GM19025 (cell line): ENCODE results near the gene SSNA1.

Source experiments
- ATAC-seq: cut with Tn5 transposase; IDR thresholded peaks from one replicate; pipeline ENCODE4 v1.9.1; 2021; ENCODE audit warnings: mild to moderate bottlenecking, low read depth, moderate library complexity; ENCODE audit not compliant: unreplicated experiment

The SSNA1 gene, protein sequence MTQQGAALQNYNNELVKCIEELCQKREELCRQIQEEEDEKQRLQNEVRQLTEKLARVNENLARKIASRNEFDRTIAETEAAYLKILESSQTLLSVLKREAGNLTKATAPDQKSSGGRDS

DNA sequence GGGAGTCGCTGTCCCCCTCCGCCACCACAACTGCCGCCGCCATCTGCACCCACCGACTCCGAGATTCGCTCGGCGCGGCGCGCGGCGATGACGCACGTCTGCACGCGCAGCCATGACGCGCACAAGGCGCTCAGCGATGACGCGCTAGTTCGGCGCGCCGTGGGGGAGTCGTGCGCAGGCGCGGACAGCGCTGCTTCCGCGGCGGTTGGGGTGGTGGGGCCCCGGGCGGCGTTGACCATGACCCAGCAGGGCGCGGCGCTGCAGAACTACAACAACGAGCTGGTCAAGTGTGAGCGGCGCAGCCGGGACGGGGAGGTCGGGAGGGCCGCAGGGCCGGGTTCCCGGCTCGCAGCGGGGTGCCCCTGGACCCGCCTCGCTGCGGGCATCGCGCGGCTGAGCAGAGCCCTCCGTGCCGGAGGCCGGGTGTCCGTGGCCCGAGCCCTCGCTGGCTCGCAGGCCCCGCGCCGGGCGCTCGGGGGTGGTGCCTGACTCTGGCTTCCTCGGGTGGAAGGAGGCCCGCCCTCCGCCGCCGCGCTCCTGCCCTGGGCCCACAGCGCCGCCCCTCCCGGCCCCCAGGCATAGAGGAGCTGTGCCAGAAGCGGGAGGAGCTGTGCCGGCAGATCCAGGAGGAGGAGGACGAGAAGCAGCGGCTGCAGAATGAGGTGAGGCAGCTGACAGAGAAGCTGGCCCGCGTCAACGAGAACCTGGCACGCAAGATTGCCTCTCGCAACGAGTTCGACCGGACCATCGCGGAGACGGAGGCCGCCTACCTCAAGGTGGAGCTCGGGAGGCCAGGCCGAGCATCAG is at the start of gene SSNA1, which contains the start of gene ANAPC2:
Gene SSNA1, plus strand, starts transcription at position 187 of the 807 bp plus-strand sequence. Its CDS starts 51 bp downstream, at position 238.
Gene ANAPC2, minus strand, starts transcription at position 71 of the 807 bp plus-strand sequence. Its CDS starts 28 bp downstream, at position 43.
- peak; percentile 77 for ATAC-seq

DNA sequence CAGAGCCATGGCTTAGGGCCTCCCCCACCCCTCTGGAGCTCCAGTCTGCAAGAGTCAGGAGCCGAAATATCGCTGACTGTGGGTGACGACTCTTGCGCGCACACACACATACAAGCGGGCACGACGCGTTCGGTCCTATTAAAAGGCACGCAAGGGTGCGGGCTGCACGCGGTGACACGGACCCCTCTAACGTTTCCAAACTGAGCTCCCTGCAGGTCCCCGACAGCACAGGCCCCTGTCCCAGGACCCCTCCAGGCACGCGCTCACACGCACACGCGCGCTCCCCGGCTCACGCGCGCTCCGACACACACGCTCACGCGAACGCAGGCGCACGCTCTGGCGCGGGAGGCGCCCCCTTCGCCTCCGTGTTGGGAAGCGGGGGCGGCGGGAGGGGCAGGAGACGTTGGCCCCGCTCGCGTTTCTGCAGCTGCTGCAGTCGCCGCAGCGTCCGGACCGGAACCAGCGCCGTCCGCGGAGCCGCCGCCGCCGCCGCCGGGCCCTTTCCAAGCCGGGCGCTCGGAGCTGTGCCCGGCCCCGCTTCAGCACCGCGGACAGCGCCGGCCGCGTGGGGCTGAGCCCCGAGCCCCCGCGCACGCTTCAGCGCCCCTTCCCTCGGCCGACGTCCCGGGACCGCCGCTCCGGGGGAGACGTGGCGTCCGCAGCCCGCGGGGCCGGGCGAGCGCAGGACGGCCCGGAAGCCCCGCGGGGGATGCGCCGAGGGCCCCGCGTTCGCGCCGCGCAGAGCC is 49.6 kb upstream of the SSNA1 start, which contains the start of gene GRIN1:
Gene GRIN1, plus strand, starts transcription at position 433 of the 746 bp plus-strand sequence. CDS start 333 bp downstream, outside the sequence.
- no peak for ATAC-seq

DNA sequence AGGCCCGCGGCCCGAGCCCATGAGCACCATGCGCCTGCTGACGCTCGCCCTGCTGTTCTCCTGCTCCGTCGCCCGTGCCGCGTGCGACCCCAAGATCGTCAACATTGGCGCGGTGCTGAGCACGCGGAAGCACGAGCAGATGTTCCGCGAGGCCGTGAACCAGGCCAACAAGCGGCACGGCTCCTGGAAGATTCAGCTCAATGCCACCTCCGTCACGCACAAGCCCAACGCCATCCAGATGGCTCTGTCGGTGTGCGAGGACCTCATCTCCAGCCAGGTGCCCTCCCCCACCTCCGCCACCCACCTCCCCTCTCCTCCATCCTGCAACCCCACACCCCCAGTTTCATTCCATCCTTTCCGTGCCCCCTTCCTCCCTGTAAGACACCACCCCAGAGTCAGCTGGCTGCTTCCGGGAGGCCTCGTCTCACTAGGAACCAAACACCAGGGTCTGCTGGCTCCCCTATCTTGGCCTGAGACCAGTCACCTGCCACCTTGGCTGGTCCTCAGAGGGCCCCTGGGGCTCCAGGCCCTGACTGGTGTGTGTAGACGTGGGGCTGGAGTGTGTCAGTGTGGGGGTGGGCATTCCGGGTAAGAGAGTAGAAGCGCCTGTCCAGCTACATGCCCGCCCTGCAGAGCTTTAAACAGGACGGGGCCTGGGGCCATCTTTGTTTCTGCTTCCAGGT is 48.9 kb upstream of the SSNA1 start:
- no peak for ATAC-seq

DNA sequence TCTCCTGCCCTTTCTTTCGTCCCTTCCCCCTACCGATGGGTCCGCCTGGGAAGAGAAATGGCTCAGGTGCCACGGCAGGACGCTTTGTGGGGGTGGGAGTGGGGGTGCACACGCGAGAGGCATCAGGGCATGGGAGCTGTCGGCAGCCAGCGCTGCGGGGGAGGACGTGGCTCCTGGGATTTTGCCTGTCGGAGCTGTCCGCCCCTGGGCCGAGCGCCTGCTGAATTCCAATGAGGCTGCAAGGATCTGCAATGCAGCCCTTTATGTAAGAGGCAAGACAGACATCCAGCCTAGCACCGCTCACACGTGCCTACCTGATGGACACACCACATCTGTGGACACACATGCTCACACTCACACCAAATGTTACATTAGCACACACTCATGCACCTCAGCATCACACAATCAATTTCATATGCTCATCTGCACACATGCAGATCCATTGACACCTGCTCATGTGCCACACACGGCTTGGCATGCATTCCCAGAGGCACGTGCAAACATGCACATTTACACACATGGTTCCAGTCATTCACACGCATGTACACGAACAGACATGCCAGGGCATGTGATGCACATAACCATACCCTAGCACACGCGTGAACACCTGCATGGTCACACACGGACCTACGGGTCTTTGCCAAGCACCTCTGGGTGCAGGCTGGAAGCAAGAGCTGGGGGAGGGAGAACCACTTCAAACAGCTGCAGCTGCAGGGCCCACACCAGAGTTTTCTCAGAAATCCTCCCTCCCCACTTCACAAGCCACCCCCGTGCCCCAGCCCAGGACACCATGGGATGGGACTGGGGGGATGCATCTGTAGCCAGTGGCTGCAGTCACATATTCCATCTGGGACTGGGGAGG is 48.1 kb upstream of the SSNA1 start:
- ATAC-seq = no peak

DNA sequence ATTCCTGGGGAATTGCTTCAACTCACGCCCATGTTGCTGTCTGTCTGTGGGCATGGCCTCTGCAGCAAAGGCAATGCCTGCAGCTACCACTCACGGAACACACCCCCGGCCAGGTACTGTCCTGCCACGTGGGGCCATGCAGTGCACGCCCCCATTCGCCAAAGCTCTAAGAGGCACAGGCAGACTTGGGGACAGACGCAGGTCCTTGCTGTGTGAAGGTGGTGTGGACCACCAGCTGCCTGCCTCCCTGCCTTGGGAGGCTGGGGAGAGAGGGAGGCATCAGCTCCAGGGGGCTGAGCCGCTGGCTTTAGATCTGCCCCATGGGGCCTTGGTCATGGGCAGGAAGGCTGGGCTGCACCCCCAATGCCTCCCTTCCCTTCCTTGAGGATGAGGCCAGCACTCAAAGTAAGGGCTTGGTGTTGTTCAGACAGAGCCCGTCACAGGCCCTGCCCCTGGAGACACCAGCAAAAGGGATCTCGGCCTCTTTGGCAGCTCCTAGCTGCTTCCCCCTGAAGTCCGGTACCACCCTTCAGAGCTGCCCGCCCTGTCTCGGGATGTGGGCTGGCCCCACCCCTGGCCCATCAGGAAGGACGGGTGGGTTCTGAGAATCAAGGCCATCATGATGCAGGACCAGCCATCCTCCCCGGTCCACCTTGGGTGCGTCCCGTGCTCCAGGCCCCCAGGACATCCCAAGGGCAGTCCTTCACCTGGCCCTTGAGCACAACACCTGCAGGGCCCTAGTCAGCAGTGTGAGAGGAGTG is 47.2 kb upstream of the SSNA1 start:
- no peak for ATAC-seq

DNA sequence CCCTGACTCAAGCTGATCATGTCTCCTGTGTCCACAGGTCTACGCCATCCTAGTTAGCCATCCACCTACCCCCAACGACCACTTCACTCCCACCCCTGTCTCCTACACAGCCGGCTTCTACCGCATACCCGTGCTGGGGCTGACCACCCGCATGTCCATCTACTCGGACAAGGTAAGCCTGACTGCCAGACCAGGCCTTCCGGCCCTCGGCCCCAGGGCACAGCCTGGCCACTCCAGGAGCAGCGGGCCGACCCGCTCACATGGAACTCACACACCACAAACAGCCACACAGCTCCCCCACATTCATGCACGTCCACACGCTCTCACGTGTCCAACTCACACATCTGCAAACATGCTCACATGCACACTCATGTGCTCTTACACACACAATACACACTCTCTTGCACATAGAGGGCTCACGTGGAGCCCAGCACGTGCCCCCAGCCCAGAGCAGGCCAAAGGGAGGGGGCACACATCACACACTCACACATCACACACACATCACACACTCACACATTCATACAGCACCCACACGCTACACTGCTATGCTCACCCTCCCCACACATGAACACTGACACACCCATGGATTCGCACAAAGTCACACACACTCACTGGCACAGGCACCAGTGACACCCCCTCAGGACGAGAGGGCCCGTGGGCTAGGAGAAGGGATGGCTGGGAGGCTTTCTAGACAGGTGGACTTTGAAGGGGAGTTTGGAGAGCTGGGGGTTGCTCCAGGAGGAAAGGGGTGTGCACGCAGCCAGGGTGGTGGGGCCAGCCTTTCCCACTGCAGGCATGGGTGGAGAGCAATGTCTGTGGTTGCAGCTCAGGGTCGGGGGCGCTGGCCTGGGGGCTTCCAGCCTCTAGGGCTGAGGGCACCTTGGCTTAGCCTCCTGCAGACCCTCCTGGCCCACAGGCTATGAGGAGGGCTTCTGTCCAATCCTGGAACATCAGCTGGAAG is 46.2 kb upstream of the SSNA1 start:
- ATAC-seq = no peak

DNA sequence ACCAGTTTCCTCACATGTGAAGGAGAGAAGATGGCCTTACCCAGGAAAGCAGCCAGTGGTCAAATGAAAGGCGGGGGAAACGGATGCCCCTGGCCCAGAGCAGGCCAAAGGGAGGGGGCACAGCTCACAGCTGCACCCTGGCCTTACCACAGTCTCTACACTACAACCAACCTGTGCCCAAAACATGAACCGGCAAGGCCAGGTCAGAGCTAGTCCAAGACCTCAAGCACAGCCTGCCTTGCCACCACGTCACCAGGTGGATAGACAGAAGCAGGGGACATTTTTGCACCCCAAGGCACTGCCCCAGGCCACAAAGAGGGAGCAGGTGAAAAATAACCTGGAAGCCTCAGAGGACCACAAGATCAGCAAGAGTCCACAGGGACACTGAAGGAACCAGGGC is 45.0 kb upstream of the SSNA1 start:
- no peak for ATAC-seq

DNA sequence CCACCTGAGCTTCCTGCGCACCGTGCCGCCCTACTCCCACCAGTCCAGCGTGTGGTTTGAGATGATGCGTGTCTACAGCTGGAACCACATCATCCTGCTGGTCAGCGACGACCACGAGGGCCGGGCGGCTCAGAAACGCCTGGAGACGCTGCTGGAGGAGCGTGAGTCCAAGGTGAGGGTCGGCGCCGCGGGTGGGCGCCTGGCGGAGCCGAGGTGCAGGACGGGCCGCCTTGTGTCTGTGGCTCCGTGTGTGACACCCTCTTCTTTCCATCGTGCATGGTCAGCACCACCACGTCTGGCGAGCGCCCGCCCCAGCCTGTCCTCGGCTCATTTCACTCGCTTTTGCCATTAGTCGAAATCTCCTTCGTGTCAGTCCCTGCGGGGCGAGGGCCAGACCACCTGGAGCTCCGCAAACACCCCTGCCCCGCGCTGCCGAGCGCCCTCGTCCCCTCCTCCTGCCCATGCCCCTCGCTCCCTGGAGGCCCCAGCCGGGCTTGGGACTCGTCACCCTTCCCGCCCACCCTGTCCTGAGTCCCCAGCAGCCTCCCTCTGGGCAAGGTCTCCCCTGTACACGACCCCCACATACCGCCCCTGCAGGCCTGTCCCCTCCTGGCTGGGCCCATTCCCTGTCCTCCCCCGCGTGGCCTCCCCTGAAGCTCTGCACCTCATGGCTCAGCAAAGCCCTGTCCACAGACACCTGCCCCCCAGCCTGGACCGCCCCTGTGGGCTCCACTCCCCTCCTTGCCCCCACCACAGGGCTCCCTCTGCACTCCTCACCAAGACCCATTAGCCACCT is 42.5 kb upstream of the SSNA1 start:
- ATAC-seq = no peak

DNA sequence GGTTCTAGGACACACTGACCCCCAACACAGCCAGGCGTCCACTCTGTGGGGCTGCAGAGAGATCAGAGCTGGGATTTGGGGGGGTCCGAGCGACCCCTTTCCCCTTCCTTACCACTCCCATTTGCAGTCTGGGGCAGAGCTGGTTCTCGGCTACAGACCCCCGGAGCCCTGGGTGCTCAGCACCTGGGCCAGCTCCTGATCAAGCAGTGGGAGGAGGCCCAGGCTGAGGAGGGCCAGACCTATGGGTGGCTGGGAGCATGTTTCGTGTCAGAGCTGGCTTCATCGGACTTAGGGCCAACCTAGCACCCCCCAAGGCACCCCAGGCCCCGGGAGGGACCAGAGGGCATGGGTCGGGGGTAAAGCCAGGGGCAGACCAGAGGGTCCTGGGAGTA is 42.0 kb upstream of the SSNA1 start:
- ATAC-seq = no peak

DNA sequence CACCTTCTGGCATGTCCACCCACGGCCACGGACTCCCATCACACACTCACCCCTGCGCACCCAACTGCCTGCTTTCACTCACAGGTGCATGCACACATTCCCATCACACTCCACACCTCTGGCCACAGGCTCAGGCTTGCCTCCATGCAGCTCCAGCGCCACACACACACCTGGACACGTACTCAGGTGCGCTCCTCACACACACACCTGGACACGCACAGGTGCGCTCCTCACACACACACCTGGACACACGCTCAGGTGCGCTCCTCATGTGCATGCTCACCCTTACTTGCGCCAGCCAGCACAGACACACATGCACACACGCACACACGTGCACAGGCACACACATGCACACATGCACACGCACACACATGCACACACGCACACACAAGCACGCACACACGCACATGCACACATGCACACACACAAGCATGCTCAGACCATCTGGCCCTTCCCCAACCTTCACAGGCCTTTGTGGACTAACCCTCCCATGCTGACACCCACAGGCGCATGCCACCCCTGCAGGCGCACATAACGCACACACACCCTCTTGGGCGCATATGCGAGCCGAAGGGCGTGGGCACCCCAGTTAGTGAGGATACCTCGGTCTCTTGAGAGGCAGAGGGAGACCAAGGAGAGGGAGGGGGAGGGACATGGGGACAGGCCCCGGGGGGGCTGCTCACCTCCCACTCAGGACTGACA is 41.2 kb upstream of the SSNA1 start:
- ATAC-seq = no peak

DNA sequence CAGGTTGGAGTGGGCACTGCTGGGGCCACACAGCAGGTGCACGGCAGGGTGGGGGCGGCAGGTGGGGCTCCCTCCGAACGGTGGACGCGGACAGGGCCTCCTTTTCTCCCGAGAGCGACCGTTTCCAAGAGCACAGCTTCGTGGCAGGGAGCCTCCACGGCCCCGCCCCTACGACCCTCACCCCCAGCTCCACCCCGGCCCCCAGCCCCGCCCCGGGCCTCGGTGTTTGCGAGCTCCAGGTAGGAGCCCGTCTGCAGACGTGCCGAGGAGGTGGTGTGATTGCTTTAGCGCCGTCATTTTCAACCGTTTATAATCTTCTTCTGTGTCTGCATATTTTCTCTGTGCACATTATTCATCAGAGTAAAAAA is 40.7 kb upstream of the SSNA1 start:
- ATAC-seq = no peak

DNA sequence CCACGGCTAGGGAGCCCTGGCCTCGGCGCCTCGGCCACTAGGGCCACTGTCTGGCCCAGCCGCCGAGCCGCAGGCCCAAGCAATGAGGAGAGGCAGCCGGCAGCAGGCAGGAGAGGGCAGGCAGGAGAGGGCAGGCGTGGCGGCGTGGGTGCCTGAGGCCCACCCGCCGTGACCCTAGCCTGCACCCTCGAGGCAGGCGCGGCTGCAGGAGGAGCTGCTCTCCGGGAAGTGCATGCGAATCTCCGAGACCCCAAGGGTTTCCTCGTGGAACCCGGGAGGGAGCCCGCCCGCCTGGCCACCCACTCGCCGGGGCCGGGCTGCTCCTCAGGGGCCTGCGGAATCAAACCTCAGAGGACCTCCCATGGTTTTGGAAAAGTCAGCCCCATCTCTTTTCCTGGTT is 40.2 kb upstream of the SSNA1 start:
- no peak for ATAC-seq

DNA sequence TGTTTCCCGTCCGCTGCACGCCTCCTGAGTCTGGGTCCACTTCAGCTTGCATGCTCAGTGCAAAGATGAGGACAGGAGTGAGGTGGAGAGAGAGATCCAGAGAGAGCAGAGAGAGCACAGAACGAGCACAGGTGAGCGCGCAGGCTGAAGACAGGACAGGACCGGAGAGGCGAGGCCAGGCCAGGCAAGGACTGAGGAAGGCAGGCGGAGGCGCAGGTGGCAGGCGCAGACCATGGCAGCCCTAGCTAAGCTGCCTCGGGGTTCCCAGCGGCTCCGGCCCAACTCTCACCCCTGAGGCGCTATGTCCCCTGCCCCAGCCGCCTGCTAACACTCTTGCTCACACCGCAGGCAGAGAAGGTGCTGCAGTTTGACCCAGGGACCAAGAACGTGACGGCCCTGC is 39.8 kb upstream of the SSNA1 start:
- ATAC-seq = no peak

DNA sequence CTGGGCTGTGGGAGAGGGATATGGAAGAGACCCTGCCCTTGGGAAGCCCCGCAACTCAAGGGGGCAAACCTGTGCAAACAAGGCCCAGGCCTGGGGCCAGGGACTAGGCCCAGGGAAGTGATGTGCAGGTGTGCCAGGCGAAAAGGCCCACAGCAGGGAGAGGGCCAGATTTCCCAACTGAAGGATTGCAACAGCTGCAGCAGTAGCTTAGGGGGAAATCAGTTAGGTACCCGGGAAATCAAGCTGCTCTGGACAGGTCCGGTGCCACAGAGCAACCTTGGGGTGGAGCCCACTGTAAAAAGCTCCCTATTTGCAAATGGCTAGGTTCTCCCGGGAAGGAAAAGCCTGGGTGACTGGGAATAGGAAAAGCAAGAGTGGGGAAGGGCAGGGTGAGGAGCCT is 39.1 kb upstream of the SSNA1 start:
- no peak for ATAC-seq

DNA sequence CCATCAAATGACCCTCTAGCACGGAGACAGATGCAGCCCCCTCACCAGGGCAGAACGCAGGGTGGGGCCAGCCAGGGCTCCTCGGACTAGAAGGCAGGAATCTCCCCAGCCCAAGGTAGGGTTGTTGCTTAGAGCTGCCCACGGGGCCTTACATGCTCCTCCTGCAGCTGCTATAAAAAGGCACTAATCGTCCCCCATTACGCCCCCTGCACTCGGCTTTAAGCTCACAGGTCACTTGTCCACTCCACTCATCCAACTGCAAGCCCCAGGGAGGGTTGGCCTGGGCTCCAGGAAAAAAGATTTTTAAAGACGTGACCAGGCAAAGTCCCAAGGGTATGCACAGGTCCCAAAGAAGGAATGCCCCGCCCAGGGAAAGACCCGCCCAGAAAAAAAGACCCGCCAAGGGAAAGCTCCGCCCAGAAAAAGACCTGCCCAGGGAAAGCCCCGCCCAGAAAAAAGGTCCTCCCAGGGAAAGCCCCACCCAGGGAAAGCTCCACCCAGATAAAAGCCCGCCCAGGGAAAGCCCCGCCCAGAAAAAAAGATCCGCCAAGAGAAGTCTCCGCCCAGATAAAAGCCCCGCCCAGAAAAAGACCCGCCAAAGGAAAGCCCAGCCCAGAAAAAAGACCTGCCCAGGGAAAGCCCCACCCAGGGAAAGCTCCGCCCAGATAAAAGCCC is 38.4 kb upstream of the SSNA1 start:
- no peak for ATAC-seq
